Effector memory CD8-positive, alpha-beta T cell (primary cell): ENCODE data around the gene PPP1R26.
"Not testable (repeated sequence)": the region's sequence is repeated elsewhere in the genome, so short reads cannot be mapped to it uniquely, and the experiment has no call there.

ENCODE experiments used
- ATAC-seq: fragments of 150-1000 bp; cut with Tn5 transposase; replicated peaks from 2 replicates; pipeline ENCODE4 v1.10.0; 2021; ENCODE audit warnings: mild to moderate bottlenecking, moderate library complexity
- DNase-seq, 3 experiments: peaks; one replicate each; pipeline ENCODE4 v3.0.0; 2021
- H3K27ac Mint-ChIP-seq, 2 donors: one replicate each; pipeline ENCODE4 v1.8.0; 2022; ENCODE audit warnings: mild to moderate bottlenecking in 2 of 2, mixed read lengths in 2 of 2, moderate library complexity in 2 of 2
- H3K27me3 Mint-ChIP-seq, 2 donors: one replicate each; pipeline ENCODE4 v1.8.0; 2022; ENCODE audit warnings: mixed read lengths in 2 of 2
- H3K36me3 Mint-ChIP-seq: one replicate; pipeline ENCODE4 v1.8.0; 2022; ENCODE audit warnings: mild to moderate bottlenecking, moderate library complexity, mixed read lengths; ENCODE audit not compliant: insufficient read depth
- H3K4me1 Mint-ChIP-seq, 2 donors: one replicate each; pipeline ENCODE4 v1.8.0; 2022; ENCODE audit warnings: low read depth in 2 of 2, mixed read lengths in 2 of 2
- H3K4me3 Mint-ChIP-seq, 2 donors: one replicate each; pipeline ENCODE4 v1.8.0; 2022; ENCODE audit warnings: mild to moderate bottlenecking in 2 of 2, mixed read lengths in 2 of 2, moderate library complexity in 2 of 2
- H3K9me3 Mint-ChIP-seq, 2 donors: one replicate each; pipeline ENCODE4 v1.8.0; 2022; ENCODE audit warnings: mixed read lengths in 2 of 2

PPP1R26 gene

DNA sequence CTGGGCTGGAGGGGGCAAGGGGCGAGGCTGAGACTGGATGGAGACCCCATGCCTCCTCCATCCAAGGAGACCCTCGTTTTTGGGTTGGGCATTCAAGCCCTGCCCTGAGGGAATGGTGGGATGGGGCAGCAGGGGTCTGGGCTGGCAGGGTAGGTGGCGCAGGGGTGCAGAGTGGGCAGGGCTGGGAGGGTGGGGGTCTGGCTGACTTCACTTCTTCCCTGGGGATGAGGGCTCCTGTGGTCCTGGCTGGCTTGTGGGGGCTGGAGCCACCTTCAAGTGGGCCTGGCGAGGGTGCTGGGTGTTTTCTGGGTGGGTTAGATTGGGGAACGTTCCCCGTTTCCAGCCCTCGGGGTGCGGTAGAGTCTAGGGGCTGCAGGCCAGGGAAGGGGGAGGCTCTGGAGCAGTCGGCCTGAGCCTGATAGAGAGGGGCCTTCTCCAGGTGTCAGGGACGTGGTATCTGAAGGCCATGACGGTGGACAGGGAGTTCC lies 42.1 kb downstream of the PPP1R26 start:
- H3K27me3 Mint-ChIP-seq = peaks cover 11 to 39% of the 10 kb centered on the region in 2 donors
- no peak for ATAC-seq
- H3K27ac Mint-ChIP-seq = no peak overlapping the region
- DNase-seq = no peak
- H3K36me3 Mint-ChIP-seq = no peaks in the 10 kb centered on the region
- no peaks in the 10 kb centered on the region for H3K4me1 Mint-ChIP-seq
- no peak overlapping the region for H3K4me3 Mint-ChIP-seq
- H3K9me3 Mint-ChIP-seq = no peaks in the 10 kb centered on the region

DNA sequence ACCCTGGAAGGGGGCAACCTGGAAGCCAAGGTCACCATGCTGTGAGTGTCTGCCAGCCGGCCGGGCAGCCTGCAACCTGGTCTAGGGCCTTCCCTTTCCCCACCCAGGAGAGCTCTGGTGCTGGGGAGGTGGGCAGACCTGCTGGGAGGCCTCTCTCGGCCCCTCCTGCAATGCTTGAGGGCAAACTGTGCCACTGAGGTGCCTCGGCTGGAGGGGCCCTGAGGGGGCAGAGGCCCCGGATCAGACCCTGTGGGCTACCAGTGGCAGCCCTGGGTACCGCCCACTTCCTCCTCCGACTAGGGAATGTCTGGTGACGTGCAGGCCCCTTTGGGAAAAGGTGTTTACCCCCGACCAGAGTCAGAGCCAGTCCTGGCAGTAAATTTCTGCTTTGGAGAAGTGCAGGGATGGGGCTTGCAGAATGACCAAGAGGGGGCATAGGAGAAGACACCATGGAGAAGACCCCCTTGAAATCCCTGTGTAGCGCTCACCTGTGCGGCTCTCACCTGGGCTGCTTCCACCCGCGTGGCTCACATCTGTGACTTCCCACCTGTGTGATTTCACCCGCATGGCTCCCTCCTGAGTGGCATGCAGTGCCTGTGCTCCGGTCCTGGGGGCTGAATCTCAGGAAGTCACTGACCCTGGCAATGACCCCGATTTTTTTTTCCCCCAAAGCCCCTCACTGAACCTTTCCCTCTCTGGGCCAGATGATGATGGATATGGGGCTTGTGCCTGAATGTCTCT lies 42.7 kb downstream of the PPP1R26 start:
- DNase-seq (no peak), ATAC-seq (no peak)
- Mint-ChIP-seq H3K4me3 (no peak overlapping the region), H3K27me3 (peaks cover 9 to 37% of the 10 kb centered on the region in 2 donors), H3K36me3 (no peaks in the 10 kb centered on the region), H3K27ac (no peak overlapping the region), H3K9me3 (no peaks in the 10 kb centered on the region), H3K4me1 (no peaks in the 10 kb centered on the region)

DNA sequence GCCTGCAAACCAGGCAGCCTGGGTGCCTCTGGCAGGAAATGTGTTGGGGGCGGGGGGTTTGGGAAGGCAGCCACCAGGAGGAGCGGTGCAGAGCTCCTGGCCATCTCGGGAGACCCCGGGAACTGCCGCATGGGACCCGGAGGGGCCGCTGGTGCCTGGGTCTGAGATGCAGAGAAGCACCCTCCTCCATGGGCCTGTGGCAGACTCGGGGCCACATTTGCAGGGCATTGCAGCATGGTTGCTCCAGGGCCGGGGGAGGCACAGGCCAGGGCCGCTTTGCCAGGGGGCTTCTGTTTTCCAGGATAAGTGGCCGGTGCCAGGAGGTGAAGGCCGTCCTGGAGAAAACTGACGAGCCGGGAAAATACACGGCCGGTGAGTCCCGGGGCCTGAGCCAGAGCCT lies 43.3 kb downstream of the PPP1R26 start:
- ATAC-seq (no peak), DNase-seq (no peak)
- H3K4me3 Mint-ChIP-seq = no peak overlapping the region
- H3K36me3 Mint-ChIP-seq = no peaks in the 10 kb centered on the region
- H3K27me3 Mint-ChIP-seq = peaks cover 4 to 31% of the 10 kb centered on the region in 2 donors
- no peaks in the 10 kb centered on the region for H3K9me3 Mint-ChIP-seq
- H3K27ac Mint-ChIP-seq = no peak overlapping the region
- no peaks in the 10 kb centered on the region for H3K4me1 Mint-ChIP-seq

DNA sequence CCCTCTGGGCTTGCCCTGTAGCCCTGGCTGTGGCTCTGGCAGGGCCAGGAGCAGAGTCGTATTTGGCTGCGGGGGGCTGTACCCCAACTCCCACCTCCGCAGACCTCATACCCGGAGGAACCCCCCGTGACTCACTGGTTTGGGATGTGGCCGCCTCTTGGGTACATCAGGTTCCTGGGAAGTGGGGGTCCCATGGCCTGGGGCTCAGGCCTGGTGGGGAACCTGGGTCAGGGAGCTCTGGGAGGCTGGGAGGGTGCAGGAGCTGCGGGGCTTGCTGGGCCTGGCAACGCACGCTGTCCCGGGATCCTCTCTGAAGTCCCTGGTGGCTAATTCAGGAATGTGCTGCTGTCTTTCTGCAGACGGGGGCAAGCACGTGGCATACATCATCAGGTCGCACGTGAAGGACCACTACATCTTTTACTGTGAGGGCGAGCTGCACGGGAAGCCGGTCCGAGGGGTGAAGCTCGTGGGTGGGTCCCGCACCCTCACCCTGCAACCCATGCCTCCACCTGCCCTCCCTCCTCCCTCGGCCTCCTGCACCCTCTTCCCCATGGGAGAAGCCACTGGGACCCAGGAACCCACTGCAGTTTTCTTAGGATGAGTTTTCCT lies 44.0 kb downstream of the PPP1R26 start:
- no peak overlapping the region for H3K27ac Mint-ChIP-seq
- no peak for DNase-seq
- H3K36me3 Mint-ChIP-seq = no peaks in the 10 kb centered on the region
- peaks cover under 1 to 24% of the 10 kb centered on the region in 2 donors for H3K27me3 Mint-ChIP-seq
- H3K4me1 Mint-ChIP-seq = no peaks in the 10 kb centered on the region
- H3K9me3 Mint-ChIP-seq = no peaks in the 10 kb centered on the region
- ATAC-seq = no peak
- no peak overlapping the region for H3K4me3 Mint-ChIP-seq

DNA sequence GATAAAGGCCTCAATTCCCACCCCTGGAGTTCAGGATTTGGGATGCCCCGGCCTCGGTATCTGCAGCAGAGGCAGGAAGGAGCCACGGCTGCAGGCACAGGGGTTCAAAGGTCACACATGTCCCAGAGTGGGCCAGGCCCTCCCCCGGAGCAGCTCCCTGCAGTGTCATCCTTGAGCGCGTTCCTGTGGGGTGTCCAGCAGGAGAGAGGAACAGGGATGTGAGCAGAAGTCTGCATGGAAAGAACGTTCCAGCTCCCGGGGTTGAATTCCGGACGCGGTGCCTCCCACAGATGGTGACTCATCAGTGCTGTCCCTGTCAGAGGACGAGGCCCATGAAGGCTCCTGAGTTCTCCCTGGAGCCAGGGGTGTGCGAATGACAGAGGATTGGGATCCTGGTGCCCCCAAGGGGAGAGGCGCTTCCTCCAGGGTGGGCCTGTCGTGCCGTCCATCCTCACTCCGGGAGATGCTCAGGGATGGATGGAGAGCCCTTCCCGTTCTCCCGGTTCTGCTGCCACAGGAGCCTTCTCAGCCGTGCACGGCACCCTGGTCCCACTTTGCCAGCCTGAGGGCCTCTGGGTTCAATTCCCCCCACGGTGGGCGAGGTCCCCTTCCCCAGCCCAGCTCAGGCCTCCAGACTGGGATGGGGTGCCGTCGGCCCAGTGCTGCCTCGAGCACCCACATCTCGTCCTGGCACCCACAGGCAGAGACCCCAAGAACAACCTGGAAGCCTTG lies 44.7 kb downstream of the PPP1R26 start:
- DNase-seq = no peak
- ATAC-seq = no peak
- Mint-ChIP-seq H3K9me3 (no peaks in the 10 kb centered on the region), H3K4me1 (no peaks in the 10 kb centered on the region), H3K27ac (no peak overlapping the region), H3K36me3 (no peaks in the 10 kb centered on the region), H3K27me3 (peaks cover 0 to 18% of the 10 kb centered on the region in 2 donors), H3K4me3 (no peak overlapping the region)

DNA sequence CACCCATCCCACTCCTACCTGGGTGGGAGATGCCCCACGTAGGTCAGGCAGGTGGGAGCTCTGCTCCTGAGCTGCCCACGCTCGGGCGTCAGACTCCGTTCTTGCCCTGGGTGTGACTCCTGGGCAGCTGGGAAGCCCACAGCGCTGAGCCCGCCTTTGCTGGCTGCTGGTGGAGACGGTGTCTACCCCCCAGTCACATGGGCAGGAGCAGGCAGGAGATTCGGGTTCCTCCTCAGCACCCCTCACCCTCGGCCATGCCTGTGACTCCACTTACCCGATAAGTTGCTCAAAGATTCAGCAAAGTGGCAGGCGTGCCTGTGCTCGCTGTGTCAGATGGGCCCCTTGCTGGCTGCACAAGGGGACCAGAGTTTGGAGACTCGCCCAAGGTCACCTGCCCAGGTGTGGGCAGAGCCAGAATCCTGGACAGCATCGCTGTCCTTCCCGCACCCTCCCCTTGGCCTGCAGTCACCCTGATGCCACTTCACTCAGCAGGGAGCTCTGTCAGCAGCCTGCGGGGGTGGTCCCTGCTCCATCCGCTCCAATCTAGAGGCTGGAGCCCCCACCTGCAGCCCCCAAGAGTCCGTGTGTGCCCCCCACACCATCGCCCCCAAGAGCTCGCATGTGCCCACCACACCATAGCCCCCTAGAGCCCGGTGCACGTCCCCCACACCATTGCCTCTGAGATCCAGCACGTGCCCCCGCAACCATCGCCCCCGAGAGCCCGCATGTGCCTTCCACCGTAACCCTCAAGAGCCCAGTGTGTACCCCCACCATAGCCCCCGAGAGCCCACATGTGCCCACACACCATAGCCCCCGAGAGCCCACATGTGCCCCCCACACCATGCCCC lies 45.9 kb downstream of the PPP1R26 start:
- Mint-ChIP-seq H3K36me3 (no peaks in the 10 kb centered on the region), H3K9me3 (no peaks in the 10 kb centered on the region), H3K4me1 (no peaks in the 10 kb centered on the region), H3K27ac (no peak overlapping the region), H3K27me3 (peaks cover 4 to 16% of the 10 kb centered on the region in 2 donors), H3K4me3 (no peak overlapping the region)
- no peak for DNase-seq
- no peak for ATAC-seq

DNA sequence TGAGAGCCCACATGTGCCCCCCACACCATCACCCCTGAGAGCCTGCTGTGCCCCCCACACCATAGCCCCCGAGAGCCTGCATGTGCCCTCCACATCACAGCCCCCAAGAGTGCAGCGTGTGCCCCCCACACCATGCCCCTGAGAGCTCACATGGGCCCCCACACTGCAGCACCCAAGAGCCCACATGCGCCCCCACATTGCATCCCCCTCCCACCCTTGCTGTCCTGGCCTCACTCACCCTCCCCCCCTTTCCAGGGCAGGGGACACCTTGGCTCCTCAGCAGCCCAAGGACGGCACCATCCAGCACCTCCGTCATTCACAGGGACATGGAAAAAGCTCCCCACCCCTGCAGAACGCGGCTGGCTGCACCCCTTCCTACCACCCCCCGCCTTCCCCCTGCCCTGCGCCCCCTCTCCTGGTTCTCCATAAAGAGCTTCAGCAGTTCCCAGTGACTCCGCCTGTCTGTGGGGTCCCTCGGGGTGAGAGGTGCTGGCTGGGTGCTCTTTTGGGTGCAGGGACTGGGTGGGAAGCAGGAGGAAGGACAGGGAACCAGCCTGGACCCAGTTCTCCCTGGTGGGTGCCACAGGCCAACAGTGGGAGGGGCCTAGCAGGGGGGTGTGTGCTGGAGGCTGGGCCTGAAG lies 46.6 kb downstream of the PPP1R26 start:
- no peak for ATAC-seq

DNA sequence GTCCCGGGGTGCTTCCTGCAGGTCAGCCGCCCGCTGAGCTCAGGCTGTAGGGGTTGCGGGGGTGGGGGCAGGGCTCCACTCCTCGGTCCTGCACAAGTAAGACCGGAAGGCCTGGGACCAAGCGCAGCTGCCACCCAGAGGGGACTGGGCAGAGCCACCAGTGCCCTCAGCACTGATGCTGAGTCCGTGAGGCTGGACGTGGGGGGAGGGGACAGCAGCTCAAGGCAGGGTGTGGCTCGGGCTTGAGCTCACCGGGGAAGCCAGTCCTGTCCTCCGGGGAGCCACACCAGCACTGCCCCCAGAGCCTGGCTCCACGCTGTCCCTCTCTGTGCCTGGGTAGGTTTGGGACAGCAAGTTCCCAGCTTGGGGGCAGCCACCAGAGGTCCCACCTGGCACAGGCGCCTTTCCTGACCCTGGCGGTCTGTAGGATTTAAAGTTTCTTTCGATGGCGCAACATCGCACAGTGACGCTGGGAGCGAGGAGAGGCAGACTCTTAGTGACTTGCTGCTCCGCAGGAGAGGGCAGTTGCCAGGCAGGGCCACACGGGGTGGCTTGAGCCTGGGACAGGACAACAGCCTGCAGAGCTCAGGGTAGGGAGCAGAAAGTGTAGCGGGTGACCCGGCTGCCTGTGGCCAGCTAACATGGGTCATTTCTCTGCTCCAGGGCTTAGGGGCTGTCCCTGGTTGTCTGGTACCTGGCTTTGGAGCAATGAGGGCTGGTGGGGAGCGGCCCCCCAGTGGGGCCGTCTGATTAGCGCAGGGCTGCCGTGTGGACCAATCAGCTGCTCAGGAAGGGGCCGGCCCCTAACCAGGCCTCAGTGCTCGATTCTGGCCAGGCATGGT lies 47.4 kb downstream of the PPP1R26 start:
- Mint-ChIP-seq H3K27ac (no peak overlapping the region), H3K9me3 (no peaks in the 10 kb centered on the region), H3K4me1 (no peaks in the 10 kb centered on the region), H3K27me3 (peaks cover 18 to 20% of the 10 kb centered on the region in 2 donors), H3K4me3 (no peak overlapping the region), H3K36me3 (no peaks in the 10 kb centered on the region)
- ATAC-seq = no peak
- no peak for DNase-seq

More for the DNA sequence above, 46.6 kb downstream of the PPP1R26 start:
- Mint-ChIP-seq H3K36me3 (no peaks in the 10 kb centered on the region), H3K4me3 (no peak overlapping the region), H3K27me3 (peaks cover 11 to 16% of the 10 kb centered on the region in 2 donors), H3K27ac (no peak overlapping the region), H3K9me3 (no peaks in the 10 kb centered on the region), H3K4me1 (no peaks in the 10 kb centered on the region)
- DNase-seq = no peak

DNA sequence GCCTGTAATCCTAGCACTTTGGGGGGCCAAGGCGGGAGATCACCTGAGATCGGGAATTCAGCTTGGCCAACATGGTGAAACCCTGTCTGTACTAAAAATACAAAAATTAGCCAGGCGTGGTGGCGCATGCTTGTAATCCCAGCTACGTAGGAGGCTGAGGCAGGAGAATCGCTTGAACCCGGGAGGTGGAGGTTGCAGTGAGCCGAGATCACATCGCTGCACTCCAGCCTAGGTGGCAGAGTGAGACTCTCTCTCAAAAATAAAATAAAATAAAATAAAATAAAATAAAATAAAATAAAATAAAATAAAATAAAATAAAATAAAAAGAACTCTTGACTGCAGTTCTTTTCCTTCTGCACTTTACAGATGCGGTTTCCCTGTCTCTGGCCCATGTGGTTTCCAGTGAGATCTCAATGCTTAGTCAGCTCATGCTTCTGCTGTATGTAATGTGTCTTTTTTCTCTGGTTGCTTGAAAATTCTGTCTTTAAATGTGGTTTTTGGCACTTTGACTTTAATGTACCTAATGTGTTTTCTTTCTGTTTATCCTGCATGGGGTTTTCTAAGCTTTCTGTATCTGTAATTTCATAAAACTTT lies 49.4 kb downstream of the PPP1R26 start:
- H3K27ac Mint-ChIP-seq, DNase-seq, ATAC-seq, H3K36me3 Mint-ChIP-seq, H3K4me1 Mint-ChIP-seq, H3K9me3 Mint-ChIP-seq, H3K4me3 Mint-ChIP-seq: not testable (repeated sequence)
- peaks cover 18 to 27% of the 10 kb centered on the region in 2 donors for H3K27me3 Mint-ChIP-seq

DNA sequence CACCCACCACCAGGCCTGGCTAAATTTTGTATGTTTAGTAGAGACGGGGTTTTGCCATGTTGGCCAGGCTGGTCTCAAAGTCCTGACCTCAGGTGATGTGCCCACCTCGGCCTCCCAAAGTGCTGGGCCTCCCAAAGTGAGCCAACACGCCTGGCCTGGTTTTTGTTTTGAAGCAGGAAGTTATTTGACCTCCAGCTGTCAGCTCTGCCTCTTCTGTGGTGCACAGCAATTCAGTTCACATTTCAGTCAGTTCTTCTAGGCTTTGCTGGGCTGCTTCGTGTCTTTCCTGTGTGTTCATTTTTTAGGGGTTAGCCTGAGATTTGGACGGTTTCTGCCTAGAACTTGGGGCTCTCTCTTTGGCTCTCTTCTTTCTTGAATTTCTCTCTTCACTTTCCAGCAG lies 50.6 kb downstream of the PPP1R26 start:
- Mint-ChIP-seq H3K27ac (no peak overlapping the region), H3K4me1 (no peaks in the 10 kb centered on the region), H3K4me3 (no peak overlapping the region), H3K9me3 (no peaks in the 10 kb centered on the region), H3K36me3 (no peaks in the 10 kb centered on the region), H3K27me3 (peaks cover 27 to 39% of the 10 kb centered on the region in 2 donors)
- DNase-seq (no peak), ATAC-seq (no peak)

DNA sequence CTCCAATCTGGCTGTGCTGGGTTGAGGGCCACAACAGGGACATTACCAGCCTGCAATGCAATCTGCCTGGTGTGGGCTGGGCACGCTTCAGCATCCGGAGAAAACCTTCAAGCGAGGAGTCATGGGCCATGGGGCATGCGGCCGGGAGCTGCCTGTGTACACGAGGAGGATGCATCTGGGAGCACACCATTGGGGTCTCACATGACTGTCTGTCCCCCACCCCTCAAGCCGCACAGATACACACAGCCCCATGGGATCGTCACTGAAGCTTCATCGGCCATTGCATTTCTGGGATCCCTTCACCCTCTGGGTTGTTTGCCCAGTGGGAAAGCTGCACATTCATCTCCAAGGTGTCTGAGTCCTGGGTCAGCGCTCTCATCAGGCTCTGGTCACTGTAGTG lies 51.5 kb downstream of the PPP1R26 start:
- Mint-ChIP-seq H3K36me3 (no peaks in the 10 kb centered on the region), H3K4me1 (no peaks in the 10 kb centered on the region), H3K9me3 (no peaks in the 10 kb centered on the region), H3K4me3 (no peak overlapping the region), H3K27ac (no peak overlapping the region), H3K27me3 (peaks cover 27 to 40% of the 10 kb centered on the region in 2 donors)
- no peak for ATAC-seq
- DNase-seq = no peak

DNA sequence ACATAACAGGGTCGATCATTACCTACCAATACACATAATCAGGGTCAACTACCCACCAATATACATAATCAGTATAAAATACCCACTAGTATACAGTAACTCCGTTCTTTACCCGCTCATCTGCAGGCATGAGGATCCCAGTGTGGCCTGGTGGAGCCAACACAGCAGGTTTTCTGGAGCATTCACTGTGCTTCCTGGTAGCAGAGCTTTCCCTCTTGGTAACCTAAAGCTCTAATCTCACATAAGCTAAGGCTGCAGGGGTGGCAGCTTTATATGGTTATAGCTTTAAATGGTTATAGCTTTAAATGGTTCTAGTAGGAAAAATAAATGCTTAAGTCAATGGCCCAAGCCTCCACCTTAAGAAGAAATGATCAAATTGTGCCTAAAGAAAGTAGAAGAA lies 53.5 kb downstream of the PPP1R26 start:
- DNase-seq = no peak
- Mint-ChIP-seq H3K9me3 (no peaks in the 10 kb centered on the region), H3K4me3 (no peak overlapping the region), H3K4me1 (no peaks in the 10 kb centered on the region), H3K27me3 (peaks cover 37 to 53% of the 10 kb centered on the region in 2 donors), H3K36me3 (no peaks in the 10 kb centered on the region), H3K27ac (no peak overlapping the region)
- no peak for ATAC-seq
